WTC11 (cell line): ENCODE measurements around the gene LYZL2.
"Not testable (repeated sequence)": the region's sequence is repeated elsewhere in the genome, so short reads cannot be mapped to it uniquely, and the experiment has no call there.

Source experiments
- ELF4 ChIP-seq: sonication (generic); formaldehyde crosslinking; IDR thresholded peaks from 2 replicates; pipeline ENCODE4 v1.8.1; 2022; ENCODE audit warnings: low read depth, mild to moderate bottlenecking, moderate library complexity, missing genetic modification reagents
- GABPB1 ChIP-seq: sonication (generic); formaldehyde crosslinking; IDR thresholded peaks from 2 replicates; pipeline ENCODE4 v1.8.1; 2023; ENCODE audit warnings: mild to moderate bottlenecking, missing genetic modification reagents
- JAZF1 ChIP-seq: fragments of 250-450 bp; sonication (Bioruptor Pico); IDR thresholded peaks from 2 replicates; pipeline ENCODE4 v1.9.0; 2021; ENCODE audit warnings: moderate library complexity, mild to moderate bottlenecking, inconsistent platforms
- MYBL2 ChIP-seq: sonication (generic); formaldehyde crosslinking; IDR thresholded peaks from 2 replicates; pipeline ENCODE4 v1.8.1; 2023; ENCODE audit warnings: mild to moderate bottlenecking, moderate library complexity, missing genetic modification reagents
- ZNF317 ChIP-seq: sonication (generic); formaldehyde crosslinking; IDR thresholded peaks from 2 replicates; pipeline ENCODE4 v1.8.1; 2023; ENCODE audit warnings: low read depth, mild to moderate bottlenecking, moderate library complexity, missing genetic modification reagents, borderline replicate concordance
- ZNF423 ChIP-seq: fragments of 250-450 bp; sonication (Bioruptor Pico); IDR thresholded peaks from 2 replicates; pipeline ENCODE4 v2.1.2; 2022; ENCODE audit warnings: mild to moderate bottlenecking, moderate library complexity
- TF ChIP-seq, protein P1 (sequence below): fragments of 250-450 bp; sonication (Bioruptor Pico); IDR thresholded peaks from 2 replicates; pipeline ENCODE4 v1.9.0; 2021; ENCODE audit warnings: mild to moderate bottlenecking, borderline replicate concordance
- TF ChIP-seq, protein P2 (sequence below): fragments of 200-600 bp; IDR thresholded peaks from 2 replicates; pipeline ENCODE4 v1.8.0; 2022; ENCODE audit warnings: antibody characterized with exemption
- TF ChIP-seq, protein P3 (sequence below): fragments of 250-450 bp; sonication (Bioruptor Pico); IDR thresholded peaks from 2 replicates; pipeline ENCODE4 v1.9.0; 2021; ENCODE audit warnings: mild to moderate bottlenecking
- TF ChIP-seq, protein P4 (sequence below): sonication (generic); formaldehyde crosslinking; conservative IDR thresholded peaks from 2 replicates; pipeline ENCODE4 v1.8.1; 2022; ENCODE audit warnings: mild to moderate bottlenecking, missing genetic modification reagents

DNA sequence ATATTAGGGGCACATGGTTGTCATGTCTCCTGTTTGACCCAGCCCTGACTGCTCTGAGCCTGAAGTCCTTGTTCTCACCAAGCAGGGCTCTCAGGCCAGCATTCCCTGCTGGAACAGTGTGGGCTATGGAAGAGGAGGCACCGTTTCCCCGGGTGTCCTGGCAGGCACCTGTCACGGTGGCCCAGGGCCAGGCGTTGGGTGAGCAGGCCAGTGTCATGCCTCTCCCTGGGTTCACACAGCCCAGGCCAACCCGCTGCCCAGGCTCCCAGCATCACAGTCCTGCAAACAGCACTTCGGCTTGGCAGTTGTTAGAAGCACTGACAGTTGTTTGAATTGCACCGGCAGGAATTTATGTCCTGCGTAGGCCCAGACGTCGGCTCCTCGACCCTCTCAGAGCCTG is 38.4 kb upstream of the LYZL2 start:
- TF ChIP-seq, protein P1, sequence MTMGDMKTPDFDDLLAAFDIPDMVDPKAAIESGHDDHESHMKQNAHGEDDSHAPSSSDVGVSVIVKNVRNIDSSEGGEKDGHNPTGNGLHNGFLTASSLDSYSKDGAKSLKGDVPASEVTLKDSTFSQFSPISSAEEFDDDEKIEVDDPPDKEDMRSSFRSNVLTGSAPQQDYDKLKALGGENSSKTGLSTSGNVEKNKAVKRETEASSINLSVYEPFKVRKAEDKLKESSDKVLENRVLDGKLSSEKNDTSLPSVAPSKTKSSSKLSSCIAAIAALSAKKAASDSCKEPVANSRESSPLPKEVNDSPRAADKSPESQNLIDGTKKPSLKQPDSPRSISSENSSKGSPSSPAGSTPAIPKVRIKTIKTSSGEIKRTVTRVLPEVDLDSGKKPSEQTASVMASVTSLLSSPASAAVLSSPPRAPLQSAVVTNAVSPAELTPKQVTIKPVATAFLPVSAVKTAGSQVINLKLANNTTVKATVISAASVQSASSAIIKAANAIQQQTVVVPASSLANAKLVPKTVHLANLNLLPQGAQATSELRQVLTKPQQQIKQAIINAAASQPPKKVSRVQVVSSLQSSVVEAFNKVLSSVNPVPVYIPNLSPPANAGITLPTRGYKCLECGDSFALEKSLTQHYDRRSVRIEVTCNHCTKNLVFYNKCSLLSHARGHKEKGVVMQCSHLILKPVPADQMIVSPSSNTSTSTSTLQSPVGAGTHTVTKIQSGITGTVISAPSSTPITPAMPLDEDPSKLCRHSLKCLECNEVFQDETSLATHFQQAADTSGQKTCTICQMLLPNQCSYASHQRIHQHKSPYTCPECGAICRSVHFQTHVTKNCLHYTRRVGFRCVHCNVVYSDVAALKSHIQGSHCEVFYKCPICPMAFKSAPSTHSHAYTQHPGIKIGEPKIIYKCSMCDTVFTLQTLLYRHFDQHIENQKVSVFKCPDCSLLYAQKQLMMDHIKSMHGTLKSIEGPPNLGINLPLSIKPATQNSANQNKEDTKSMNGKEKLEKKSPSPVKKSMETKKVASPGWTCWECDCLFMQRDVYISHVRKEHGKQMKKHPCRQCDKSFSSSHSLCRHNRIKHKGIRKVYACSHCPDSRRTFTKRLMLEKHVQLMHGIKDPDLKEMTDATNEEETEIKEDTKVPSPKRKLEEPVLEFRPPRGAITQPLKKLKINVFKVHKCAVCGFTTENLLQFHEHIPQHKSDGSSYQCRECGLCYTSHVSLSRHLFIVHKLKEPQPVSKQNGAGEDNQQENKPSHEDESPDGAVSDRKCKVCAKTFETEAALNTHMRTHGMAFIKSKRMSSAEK, result not testable (repeated sequence)
- not testable (repeated sequence) for TF ChIP-seq ZNF317 (CRISPR knock-in tag); ELF4 (CRISPR knock-in tag); ZNF423 (CRISPR knock-in tag); JAZF1; MYBL2 (CRISPR knock-in tag); GABPB1
- TF ChIP-seq, protein P2, sequence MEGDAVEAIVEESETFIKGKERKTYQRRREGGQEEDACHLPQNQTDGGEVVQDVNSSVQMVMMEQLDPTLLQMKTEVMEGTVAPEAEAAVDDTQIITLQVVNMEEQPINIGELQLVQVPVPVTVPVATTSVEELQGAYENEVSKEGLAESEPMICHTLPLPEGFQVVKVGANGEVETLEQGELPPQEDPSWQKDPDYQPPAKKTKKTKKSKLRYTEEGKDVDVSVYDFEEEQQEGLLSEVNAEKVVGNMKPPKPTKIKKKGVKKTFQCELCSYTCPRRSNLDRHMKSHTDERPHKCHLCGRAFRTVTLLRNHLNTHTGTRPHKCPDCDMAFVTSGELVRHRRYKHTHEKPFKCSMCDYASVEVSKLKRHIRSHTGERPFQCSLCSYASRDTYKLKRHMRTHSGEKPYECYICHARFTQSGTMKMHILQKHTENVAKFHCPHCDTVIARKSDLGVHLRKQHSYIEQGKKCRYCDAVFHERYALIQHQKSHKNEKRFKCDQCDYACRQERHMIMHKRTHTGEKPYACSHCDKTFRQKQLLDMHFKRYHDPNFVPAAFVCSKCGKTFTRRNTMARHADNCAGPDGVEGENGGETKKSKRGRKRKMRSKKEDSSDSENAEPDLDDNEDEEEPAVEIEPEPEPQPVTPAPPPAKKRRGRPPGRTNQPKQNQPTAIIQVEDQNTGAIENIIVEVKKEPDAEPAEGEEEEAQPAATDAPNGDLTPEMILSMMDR, result not testable (repeated sequence)
- TF ChIP-seq, protein P3, sequence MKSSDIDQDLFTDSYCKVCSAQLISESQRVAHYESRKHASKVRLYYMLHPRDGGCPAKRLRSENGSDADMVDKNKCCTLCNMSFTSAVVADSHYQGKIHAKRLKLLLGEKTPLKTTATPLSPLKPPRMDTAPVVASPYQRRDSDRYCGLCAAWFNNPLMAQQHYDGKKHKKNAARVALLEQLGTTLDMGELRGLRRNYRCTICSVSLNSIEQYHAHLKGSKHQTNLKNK, result not testable (repeated sequence)
- TF ChIP-seq, protein P4, sequence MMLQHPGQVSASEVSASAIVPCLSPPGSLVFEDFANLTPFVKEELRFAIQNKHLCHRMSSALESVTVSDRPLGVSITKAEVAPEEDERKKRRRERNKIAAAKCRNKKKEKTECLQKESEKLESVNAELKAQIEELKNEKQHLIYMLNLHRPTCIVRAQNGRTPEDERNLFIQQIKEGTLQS, result not testable (repeated sequence)
